ENCODE data around the gene MAGI2.
A peak's percentile ranks its signal among the peaks of the same experiment; 100 is the strongest.
"Not testable (repeated sequence)": the region's sequence is repeated elsewhere in the genome, so short reads cannot be mapped to it uniquely, and the experiment has no call there.

MAGI2 gene

GRCh38 chr7:78253850-78254725 is 1199.4 kb downstream of the MAGI2 start:
- no peak for DNase-seq

GRCh38 chr7:78248867-78249266 is 1204.6 kb downstream of the MAGI2 start:
- DNase-seq, result no peak

- DNase-seq, result no peak
Measured at GRCh38 chr7:78247910-78248689, 1205.4 kb downstream of the MAGI2 start.

DNA sequence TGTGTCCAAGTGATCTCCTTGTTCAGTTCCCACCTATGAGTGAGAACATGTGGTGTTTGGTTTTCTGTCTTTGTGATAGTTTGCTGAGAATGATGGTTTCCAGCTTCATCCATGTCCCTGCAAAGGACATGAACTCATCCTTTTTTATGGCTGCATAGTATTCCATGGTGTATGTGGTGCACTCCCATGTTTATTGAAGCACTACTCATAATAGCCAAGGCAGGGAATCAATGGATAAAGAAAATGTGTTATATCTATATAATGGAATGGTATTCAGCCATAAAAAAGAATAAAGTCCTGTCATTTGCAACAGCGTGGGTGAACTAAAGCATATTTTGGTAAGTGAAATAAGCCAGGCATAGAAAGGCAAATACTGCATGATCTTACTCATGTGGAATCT is 1213.3 kb downstream of the MAGI2 start:
- DNase-seq, result not testable (repeated sequence)

DNA sequence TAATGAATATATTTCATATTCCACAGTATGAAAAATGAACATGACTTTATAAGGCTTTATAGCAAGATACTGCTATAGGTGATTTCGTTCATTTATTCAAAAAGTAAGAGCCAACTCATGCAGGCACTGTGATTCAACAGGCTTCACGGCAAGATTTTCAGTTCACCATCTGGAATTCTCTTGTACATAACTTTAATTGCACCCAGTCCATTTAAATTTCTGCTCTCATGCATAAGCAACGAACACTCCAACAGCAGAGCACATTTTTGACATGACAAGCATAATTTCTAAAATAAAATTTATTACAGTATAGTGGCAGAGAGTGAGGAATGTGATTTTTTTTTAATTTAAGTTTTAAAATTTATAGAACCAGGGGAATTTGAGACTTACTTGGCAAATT is 1218.8 kb downstream of the MAGI2 start:
- no peak for DNase-seq

DNA sequence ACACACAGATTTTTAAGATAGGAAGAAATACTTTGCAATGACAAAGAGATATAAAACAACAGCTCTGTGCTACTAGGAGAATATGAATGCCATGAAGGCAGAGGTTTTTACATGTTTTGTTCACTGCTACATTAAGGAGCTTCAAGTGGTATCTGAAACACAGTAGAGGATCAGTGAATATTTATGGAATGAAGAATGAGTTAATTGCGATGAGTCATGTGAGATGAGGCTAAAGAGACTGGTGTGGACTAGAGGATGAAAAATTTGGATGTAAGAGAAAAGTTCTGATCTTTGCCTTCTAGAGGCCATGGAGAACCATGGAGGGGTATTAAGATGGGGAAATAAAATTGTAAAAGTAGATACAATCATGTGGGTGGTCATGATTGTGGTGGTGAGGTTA is 1220.7 kb downstream of the MAGI2 start:
- DNase-seq, result no peak

DNA sequence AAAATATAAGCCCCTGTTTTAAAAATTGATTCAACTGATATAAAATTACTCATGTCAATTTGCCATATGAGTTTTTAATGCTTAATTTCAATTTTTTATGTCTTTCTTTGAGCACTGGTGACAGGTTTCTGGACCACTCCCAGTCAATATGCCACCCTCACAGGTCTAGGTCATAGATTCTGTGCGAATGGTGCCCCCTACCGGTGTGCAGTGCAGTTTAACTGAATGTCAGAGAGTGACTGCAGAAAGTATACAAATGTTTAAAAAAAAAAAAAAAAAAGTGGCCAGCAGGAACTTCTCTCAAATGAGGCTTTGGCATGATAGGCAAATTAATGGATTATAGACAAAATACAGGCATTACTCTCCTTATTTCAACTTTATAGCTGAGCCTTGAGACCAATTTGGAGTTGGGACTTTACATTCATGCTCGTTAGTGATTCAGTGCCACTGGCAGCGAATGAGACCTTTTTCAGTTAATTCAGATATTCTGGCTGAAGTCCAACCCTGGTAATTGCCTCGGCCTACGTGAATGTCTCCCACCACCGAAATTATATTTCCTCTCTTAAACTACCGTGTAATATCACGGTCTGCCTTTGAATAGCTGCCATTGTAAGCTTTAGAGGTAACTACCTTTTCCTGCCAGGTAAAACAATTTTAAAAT is 1227.3 kb downstream of the MAGI2 start:
- DNase-seq, result peak; percentile 92

DNA sequence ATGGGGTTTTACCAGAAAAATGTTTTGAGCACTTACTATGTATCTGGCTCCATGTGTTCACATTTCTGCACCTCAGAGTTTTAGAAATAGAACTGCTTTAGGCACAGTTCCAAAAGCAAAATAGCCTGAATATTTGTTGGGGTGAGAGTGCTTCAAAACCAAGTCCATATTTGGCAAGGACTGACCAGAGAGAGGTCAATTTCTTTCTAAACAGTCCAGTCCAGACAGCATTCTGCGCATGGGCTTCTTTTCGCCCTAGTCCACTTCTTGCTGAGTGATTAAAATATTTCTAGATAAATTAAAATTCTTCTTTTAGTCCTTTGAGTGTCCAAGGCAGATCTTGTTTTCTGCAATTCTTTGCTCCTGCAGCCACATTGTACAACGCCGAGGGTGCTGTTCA is 1227.9 kb downstream of the MAGI2 start:
- no peak for DNase-seq

GRCh38 chr7:78224923-78225322 is 1228.5 kb downstream of the MAGI2 start:
- no peak for DNase-seq

DNA sequence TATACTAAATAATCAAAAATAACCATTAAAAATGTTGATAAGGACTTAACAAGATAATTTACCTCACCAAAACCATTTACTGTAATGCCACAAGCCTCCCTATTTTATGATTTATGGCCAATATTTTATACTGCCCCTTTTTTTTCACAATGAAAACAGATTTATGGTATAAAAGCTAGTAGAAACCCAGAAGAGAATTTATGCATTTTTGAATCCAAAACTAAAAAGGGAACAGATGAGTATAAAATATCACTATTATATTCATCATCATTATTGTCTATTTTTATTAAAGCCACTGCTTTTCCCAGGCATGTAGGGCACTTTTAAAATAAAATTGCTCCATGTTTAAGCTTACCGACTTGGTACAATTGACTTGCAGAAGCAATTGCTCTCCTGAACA is 1229.9 kb downstream of the MAGI2 start:
- DNase-seq, result no peak

DNA sequence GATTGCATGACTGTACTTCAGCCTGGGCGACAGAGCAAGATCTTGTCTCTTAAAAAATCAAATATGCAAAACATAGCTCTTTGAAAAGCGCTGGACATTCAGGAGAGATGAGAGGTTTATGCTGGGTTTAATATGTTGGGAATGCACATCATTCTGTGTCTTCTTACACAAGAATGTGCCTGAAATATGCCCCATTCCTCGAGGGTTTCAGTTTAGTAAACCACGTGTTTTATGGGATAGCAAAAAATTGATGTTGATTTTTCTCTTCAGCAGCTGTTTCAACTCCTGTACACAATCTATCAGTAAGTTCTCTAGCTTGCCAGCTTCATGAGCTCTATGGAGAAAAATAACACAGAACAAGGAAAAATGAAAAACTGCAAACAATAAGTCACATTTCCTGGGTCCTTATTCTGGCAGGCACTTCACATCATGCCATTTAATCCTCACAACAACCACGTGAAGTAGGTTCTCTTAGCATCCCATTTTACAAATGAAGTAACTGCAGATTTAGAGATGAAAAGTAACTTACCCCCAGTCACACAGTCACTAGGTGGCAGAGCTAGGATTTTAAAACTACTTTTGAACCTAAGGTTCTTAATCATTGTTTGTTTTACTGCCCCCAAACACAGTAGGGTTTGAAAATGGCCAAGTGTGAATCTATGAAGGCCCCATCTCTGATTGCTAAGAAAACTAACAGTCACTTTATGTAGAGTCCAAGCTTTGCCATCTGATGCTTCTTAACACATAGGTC is 1231.3 kb downstream of the MAGI2 start:
- DNase-seq, result no peak

DNA sequence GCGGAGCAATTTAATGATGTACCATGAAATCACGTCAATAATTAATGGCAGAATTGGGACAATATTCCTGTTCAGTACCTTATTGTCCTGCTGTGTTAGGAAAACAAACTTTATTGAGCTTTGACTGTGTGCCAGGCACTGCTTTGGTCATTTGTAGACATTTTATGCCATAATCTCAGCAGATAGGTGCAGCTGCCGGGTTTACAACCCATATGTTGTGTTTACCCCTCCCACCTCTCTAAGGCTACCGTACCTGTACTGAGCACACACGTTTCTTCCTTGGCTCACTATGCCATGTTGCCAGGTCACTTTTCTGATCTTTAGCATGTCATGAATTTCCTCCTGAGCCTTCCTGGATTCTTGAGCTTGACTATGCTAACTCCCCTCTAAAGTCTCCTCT is 1232.7 kb downstream of the MAGI2 start:
- DNase-seq, result no peak

DNA sequence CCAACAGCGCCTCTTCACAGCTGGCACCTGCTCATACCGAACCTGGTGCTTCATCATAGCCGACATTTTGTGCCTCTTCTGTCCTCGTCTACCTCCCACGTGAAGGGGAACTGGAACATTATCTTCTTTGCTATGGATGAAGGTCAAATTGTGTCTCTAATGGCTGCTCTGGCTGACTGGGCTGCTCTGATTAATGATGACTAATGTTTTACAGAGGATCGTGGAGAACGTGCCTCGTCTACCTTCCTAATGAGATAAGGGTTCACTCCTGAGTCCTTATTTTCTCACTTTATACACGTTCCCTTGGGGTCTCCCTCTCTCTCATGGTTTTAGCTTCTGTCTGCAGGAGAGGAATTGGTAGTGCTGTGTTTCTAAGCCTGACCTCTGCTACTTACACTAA is 1234.6 kb downstream of the MAGI2 start:
- DNase-seq, result no peak

DNA sequence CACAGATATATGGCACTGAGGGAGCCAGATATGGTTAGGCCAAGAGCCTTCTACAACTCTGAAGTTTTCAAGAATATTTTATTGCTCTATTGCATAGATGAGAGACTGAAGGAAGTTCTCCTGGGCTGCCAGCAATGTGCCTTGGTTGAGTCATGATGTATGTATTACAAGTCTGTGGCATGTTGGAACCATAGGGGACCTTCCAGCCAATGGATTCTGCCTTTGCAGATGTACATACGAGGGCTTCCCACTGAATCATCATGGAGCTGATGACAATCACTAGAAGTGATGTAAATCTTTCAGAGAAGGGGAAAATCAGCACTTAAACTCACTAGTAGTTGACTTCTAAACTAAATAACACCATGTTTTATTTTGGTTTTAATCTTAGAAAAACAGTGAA is 1235.4 kb downstream of the MAGI2 start:
- no peak for DNase-seq

DNA sequence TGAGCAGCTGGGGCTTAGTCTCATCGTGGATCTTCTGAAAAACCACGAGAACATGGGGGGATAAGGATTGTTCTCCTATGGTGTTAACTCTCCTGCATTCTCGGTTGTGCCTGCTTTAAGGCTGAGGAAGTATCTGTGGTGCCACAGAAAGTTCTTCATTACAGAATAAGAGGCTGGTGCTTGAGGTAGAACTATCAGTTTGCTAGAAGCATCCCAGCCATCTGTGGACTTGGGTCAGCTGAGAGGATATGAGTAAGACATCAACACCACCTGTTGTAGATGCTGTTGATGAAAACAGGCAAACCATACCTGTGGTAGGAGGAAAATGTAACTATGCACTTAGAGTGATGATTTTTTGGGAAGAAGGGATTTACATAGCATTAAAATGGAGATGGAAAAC is 1238.3 kb downstream of the MAGI2 start:
- no peak for DNase-seq

GRCh38 chr7:78213402-78213801 is 1240.1 kb downstream of the MAGI2 start:
- DNase-seq, result no peak

- DNase-seq, result no peak
Measured at GRCh38 chr7:78212476-78213060, 1240.9 kb downstream of the MAGI2 start.

DNA sequence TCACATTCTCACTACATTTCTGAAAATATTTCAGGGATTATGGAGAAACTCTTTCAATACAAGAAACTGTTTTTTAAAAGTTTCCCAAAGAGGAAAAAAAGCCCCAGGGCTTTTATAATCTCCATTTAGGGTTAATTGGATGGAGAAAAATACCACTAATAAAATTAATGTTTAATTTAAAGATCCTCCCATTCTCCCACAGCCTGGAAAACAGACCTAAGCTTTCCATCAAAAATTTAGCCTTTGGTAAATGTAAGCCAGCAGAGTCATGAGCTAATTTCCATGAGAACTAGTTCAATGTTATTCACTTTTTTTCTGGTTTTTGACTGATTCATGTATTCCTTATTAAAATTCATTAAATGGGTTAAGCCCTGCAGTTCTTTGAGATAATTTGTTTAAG is 1246.2 kb downstream of the MAGI2 start:
- no peak for DNase-seq

GRCh38 chr7:78206769-78207168 is 1246.7 kb downstream of the MAGI2 start:
- no peak for DNase-seq

DNA sequence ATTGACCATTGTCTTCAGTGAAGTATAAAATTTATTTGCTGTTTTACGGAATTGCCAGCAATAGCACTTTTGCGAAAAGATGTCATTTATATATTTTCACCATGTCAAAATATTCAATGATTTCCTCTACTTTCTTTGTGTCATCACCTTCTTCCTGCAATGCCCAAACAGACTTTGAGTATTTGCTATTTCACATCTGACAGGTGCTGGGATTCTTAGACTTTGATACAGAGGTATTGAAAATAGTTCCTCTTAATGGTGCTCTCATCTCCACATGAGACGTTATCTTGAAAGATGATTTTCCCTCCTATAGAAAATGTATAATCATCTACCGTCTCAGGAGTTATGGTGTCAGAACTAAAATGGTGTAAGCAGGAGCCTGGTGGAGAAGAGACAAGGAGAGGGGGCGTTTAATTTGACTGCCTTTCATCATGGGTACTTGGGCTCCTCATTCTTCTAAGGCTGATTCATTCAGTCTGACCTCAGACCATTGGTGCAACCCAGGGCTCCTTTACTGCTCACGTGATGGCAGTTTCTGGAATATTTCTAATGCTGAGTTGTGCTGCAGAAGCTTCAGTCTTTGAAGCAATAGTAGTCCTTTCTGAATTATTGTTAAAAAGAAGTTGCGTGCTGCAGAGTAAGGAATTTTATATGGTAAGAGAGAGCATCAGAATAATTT is 1250.3 kb downstream of the MAGI2 start:
- no peak for DNase-seq

DNA sequence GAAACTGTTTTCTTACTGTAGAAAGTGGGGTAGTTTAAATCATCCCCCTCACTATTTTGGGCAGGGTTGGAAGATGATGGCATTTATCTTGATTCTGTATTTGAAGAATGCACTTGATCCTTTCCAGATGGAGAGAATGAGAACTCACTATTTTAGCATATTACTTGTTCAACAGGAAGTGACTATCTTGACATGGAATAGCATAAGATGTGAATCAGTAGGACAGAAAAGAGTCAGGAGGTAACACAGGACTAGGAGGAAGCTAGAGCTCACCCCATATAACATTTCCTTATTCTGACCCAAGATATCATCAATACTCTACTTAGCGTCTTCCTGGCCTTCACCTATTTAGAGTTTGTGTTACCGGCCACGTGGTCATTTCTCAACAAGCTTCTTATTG is 1254.7 kb downstream of the MAGI2 start:
- DNase-seq, result no peak

DNA sequence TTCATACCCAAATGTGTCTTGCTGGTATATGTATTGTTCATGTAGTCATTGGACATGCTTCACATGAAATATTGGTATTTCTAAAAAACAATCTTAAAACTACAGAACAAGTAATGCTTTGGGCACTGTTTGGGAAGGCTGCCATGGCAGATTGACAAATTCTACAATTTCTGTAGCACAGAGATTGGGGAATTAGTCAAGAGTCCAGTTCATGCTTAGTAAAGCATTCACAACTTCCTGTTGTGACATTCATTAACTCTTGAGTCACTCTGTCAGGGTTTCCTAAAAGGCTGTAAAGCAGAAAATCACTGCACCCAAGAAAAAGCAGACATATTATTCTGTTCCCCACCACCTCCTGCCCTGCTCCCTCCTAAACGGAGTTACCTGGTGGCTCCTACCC is 1256.0 kb downstream of the MAGI2 start:
- no peak for DNase-seq
